GM18505 (cell line): ENCODE measurements around the gene MED23.
"Not testable (repeated sequence)": the region's sequence is repeated elsewhere in the genome, so short reads cannot be mapped to it uniquely, and the experiment has no call there.

Experiments used
- ATAC-seq: cut with Tn5 transposase; IDR thresholded peaks from one replicate; pipeline ENCODE4 v1.9.1; 2021; ENCODE audit not compliant: unreplicated experiment
- POLR2A ChIP-seq: IDR thresholded peaks from 4 replicates; pipeline ENCODE4 v1.6.1; 2011; ENCODE audit warnings: borderline replicate concordance; ENCODE audit not compliant: insufficient read depth, insufficient read length; ENCODE audit errors: extremely low read depth

Gene MED23

GRCh38 chr6:131568726-131569125 lies 59.3 kb downstream of the MED23 start:
- TF ChIP-seq POLR2A = no peak
- no peak for ATAC-seq

- no peak for ATAC-seq
- TF ChIP-seq POLR2A = no peak
Observed at GRCh38 chr6:131565056-131565455, 63.0 kb downstream of the MED23 start.

DNA sequence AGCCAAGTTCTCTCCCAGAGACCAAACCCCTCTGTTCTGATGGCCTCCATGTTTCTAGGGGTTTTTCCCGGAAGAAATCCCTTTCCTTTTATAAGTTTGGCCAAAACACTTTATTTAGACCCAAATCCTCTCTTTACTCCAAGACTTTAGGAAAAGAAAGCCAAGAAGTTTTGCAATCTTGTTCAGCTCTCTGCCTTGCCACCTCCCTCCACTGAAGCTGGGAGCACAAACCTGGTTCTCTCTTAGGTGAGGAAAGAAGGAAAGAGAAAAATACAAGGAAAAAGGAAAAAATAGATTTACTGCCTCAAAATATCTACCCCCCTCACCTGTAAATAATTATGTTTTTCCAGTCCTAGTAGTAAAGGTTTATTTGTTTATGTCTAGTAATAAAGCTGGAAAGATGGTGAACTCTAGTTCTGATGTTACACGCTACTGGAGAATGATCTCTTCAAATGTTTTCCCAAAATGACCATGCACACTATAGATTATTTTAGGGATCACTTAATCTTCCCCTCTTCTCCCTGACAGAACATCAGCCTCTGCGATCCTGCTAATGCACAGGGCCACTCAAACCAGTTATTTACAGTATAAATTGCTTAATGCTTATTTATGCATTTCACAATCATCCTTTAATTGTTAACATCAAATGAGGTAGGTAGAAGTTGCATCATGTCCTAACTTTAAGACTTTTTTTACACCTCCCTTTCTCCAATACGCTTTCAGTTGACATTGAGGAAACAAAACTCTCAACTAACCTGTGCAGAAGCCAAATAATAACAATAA lies 65.9 kb downstream of the MED23 start:
- ATAC-seq = no peak
- TF ChIP-seq POLR2A = no peak

DNA sequence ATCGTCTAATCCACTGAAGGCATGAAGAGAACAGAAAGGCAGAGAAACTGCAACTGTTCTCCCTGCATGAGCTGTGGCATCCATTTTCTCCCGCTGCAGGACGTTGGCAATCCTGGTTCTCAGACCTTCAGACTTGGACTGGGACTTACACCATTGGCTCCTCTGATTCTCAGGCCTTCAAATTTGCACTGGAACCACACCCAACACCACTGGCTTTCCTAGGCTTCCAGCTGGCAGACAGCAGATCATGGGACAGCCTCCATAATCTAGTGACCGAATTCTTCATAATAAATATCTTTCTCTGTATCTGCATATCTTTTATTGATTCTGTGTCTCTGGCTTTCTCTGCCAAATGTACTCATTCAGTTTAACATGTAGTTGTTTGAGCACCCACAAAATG lies 69.1 kb downstream of the MED23 start:
- TF ChIP-seq POLR2A = no peak
- no peak for ATAC-seq

DNA sequence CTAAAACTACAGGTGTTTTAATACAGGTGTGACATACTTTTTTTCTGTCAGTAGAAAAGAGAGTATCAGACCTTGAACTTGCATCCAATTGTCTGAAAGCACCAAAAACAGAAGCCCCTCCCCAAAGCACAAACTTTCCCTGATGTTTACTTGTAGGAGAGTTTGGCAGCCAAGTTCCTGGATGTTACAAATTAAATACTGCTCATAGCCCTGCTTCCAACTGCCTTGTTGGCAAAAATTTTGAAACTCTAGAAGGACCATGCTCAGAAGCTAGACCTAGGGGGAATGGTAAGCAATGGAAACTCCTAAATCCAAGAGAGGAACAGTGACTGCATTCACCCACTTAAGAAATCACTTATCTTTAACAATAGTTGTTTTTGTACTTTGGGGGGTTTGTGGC lies 72.0 kb downstream of the MED23 start:
- TF ChIP-seq POLR2A = no peak
- no peak for ATAC-seq

DNA sequence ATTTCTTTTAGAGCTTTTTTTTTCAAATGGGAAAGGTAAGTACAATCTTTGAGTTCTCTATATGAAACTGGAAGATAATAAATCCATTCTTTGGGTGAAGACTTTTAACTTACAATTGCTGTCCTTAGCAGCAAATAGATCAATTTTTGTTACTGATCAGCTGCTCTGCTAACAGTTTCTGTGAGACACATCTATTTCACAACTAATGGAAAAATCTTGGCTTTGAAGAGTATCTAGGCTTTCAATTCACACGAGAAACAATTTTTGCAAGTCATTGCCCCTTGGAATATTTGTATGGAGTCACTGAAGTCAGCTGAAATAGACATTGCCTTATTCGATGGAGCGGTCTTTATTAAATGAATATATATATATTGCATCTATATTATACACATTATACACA lies 75.5 kb downstream of the MED23 start:
- no peak for ATAC-seq

GRCh38 chr6:131551902-131552301 lies 76.1 kb downstream of the MED23 start:
- ATAC-seq = no peak
- no peak for TF ChIP-seq POLR2A

More for the DNA sequence above, 75.5 kb downstream of the MED23 start:
- no peak for TF ChIP-seq POLR2A

DNA sequence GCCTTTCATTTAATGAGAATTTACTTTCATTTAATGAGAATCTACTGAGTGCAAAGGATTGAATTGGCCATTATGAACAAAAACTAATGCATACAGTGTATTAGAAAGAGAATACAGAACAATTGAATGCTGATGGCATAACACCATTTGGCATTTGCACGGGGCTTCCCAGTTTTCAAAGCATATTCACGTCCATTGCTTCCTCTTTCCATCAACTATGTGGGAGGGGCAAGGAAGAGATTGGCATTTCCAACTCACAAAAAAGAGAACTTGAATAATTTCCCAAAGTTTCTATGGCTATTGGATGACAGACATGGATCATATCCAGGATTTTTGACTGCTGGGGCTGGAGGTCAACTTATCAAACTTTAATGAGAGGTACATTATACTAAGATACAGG lies 78.2 kb downstream of the MED23 start:
- no peak for ATAC-seq
- TF ChIP-seq POLR2A = no peak

DNA sequence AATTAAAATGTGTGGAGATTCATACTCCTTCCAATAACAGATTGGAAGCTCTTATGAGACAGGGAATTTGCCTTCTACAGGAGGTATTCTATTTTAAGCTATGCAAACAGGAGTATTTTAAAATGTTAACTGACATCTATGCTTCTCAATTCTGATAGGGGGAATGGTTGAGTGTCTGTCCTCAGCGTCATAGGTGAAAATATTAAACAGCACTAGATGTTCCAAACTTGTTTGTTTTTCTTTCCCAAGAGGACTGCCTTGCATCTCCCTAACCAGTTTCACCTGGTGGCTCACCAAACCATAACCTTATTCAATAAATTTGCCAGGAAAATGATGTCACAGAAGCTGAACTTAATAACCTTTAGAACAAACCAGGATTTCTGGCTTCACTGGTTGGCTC lies 79.6 kb downstream of the MED23 start:
- ATAC-seq = no peak
- TF ChIP-seq POLR2A = no peak

GRCh38 chr6:131547488-131547887 lies 80.6 kb downstream of the MED23 start:
- ATAC-seq = no peak
- no peak for TF ChIP-seq POLR2A

DNA sequence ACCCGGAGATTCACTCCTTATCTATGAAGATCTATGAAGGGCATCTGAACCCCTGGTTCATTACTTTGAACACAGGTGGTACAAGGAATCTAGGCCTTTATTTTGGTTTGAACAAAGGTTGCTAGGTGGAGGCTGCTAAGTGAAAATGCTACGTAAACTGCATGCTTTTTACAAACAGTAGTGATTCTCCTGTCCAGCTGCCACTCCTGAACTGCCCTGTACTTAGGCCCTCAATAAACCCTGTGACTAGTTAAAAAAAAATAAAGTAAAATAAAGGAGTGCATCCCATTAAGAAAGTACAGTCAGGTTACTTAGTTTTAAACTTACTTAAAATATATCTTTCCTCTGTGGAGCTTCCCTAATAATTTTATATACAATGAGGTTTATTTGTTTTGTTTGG lies 82.7 kb downstream of the MED23 start:
- no peak for TF ChIP-seq POLR2A
- no peak for ATAC-seq

DNA sequence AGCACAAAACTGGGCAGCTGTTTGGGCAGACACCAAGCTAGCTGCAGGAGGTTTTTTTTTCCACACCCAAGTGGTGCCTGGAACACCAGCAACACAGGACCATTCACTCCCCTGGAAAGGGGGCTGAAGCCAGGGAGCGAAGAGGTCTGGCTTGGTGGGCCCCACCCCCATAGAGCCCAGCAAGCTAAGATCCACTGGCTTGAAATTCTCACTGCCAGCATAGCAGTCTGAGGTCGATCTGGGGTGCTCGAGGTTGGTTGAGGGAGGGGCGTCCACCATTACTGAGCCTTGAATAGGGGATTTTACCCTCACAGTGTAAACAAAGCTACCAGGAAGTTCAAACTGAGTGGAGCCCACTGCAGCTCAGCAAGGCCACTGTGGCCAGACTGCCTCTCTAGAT lies 89.4 kb downstream of the MED23 start:
- ATAC-seq = not testable (repeated sequence)

- ATAC-seq = peak; percentile 94
Observed at GRCh38 chr6:131532580-131533039, 95.4 kb downstream of the MED23 start.

GRCh38 chr6:131531681-131532080 lies 96.4 kb downstream of the MED23 start:
- not testable (repeated sequence) for ATAC-seq

More at GRCh38 chr6:131532580-131533039, 95.4 kb downstream of the MED23 start:
- no peak for TF ChIP-seq POLR2A

- ATAC-seq = not testable (repeated sequence)
Observed at GRCh38 chr6:131530936-131531335, 97.1 kb downstream of the MED23 start.
